GM12872 (cell line): ENCODE results near the gene CLK3.

Source experiments
- CTCF ChIP-seq: IDR thresholded peaks from 3 replicates; pipeline ENCODE4 v1.5.1; 2011; ENCODE audit warnings: low read depth, mild to moderate bottlenecking, low read length, moderate library complexity; ENCODE audit not compliant: insufficient read depth

Gene CLK3

GRCh38 chr15:74594455-74594854, 21.2 kb upstream of the CLK3 start:
- TF ChIP-seq CTCF: no peak

- no peak for TF ChIP-seq CTCF
These were observed 20.4 kb upstream of the CLK3 start for GRCh38 chr15:74595271-74595670.

- TF ChIP-seq CTCF: no peak
These were observed 17.4 kb upstream of the CLK3 start for GRCh38 chr15:74598126-74598842.

- TF ChIP-seq CTCF: no peak
These were observed 16.5 kb upstream of the CLK3 start for GRCh38 chr15:74599156-74599555.

GRCh38 chr15:74603026-74603788, 12.4 kb upstream of the CLK3 start:
- no peak for TF ChIP-seq CTCF

GRCh38 chr15:74603789-74604705, 11.6 kb upstream of the CLK3 start:
- TF ChIP-seq CTCF: no peak
